ENCODE measurements around the gene CDKN2B-AS1. TPM values are rescaled to one million over a fixed set of nuclear protein-coding genes. Genes with fewer than 3 reads are reported as not detected.
"Not testable (repeated sequence)": the region's sequence is repeated elsewhere in the genome, so short reads cannot be mapped to it uniquely, and the experiment has no call there.

Gene CDKN2B-AS1
- polyA plus RNA-seq (ENCODE audit: low read depth in 6 of 6), result 1 to 10 TPM in 1 of 6 donors, under 1 TPM in 3, not detected in 2; 0.48 to 1.2 (median 0.76) TPM

DNA sequence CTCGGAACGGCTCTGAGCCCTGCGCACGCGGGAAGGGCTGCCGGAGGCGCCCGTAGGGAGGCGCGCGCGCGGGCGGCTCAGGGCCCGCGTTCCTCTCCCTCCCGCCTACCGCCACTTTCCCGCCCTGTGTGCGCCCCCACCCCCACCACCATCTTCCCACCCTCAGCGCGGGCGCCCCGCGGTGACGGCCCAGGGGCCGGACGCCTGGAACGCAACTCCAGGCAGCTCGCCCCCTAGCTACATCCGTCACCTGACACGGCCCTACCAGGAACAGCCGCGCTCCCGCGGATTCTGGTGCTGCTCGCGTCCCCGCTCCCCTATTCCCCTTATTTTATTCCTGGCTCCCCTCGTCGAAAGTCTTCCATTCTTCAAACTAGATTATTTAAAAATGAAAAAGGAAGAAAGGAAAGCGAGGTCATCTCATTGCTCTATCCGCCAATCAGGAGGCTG lies at the start of gene CDKN2B-AS1:
TSS of gene CDKN2B-AS1 (plus strand) at position 236 of the 450 bp plus-strand sequence.
- H3K4me3 Mint-ChIP-seq, result peak within 1 kb of the TSS; percentile 94 to 100 (median 98)
- peaks cover 0 to 7% of the 10 kb centered on the region in 2 donors for H3K36me3 Mint-ChIP-seq
- H3K4me1 Mint-ChIP-seq, result peaks cover 21 to 33% (median 27%) of the 10 kb centered on the region in 3 donors
- DNase-seq (no peak), ATAC-seq (ENCODE audit: low read depth in 2 of 2) (peak; percentile 30 to 36)
- H3K27ac Mint-ChIP-seq, result peak within 1 kb of the TSS; percentile 96 to 100 (median 98)
- H3K9me3 Mint-ChIP-seq, result peaks cover 0 to 7% (median 4%) of the 10 kb centered on the region in 7 donors
- H3K27me3 Mint-ChIP-seq, result peaks cover 12 to 43% (median 19%) of the 10 kb centered on the region in 3 donors

DNA sequence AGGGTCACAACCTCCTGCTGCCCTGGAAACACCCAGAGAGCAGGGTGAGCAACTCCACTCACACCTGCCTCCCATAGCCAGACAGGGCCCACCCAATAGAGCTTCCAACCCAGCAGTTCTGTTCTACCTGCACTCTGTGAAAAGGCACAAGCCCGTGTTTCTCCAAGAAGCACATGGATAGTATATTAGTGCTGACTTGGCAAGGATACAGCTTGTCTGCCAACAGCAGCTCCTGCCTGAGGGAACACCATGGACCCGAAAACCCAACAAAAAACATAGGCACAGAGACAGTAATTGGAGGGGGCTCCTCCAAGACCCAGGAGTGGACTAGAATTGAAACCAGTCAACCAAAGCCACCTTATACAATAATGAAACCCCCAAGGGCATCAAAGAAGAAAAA lies 49.0 kb upstream of the CDKN2B-AS1 start:
- Mint-ChIP-seq H3K27ac (no peak overlapping the region), H3K27me3 (peaks cover 20 to 46% (median 42%) of the 10 kb centered on the region in 3 donors), H3K4me1 (no peaks in the 10 kb centered on the region), H3K9me3 (no peaks in the 10 kb centered on the region), H3K36me3 (no peaks in the 10 kb centered on the region), H3K4me3 (no peak overlapping the region)
- no peak for ATAC-seq (ENCODE audit: low read depth in 2 of 2)
- no peak for DNase-seq

DNA sequence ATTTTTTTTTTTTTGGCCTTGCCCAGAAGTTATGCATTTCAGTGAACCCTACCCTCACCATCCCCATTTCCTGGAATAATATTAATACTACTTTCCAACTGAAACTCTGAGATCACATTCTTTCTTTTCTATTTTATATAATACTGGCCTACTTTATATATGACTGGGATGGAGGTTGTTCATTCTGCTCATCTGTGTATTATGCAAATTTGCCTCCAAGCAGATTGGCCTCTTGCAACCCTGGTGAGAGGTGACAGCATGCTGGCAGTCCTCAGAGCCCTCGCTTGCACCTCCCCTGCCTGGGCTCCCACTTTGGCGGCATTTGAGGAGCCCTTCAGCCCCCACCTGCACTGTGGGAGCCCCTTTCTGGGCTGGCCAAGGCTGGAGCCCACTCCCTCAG lies 35.8 kb upstream of the CDKN2B-AS1 start:
- Mint-ChIP-seq H3K4me3 (no peak overlapping the region), H3K36me3 (peaks cover 0 to 9% of the 10 kb centered on the region in 2 donors), H3K4me1 (no peaks in the 10 kb centered on the region), H3K27ac (no peak overlapping the region), H3K9me3 (peaks cover 0 to 20% (median 7%) of the 10 kb centered on the region in 7 donors), H3K27me3 (peaks cover 55 to 62% (median 55%) of the 10 kb centered on the region in 3 donors)
- DNase-seq (no peak), ATAC-seq (ENCODE audit: low read depth in 2 of 2) (no peak)

DNA sequence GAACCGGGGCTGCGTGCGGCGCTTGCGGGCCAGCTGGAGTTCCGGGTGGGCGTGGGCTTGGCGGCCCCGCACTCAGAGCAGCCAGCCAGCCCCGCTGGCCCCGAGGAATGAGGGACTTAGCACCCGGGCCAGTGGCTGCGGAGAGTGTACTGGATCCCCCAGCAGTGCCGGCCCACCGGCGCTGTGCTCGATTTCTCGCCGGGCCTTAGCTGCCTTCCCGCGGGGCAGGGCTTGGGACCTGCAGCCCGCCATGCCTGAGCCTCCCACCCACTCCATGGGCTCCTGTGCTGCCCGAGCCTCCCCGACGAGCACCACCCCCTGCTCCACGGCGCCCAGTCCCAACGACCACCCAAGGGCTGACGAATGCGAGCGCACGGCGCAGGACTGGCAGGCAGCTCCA lies 35.3 kb upstream of the CDKN2B-AS1 start:
- H3K27me3 Mint-ChIP-seq, result peaks cover 57 to 62% (median 59%) of the 10 kb centered on the region in 3 donors
- H3K9me3 Mint-ChIP-seq, result peaks cover 0 to 21% (median 7%) of the 10 kb centered on the region in 7 donors

DNA sequence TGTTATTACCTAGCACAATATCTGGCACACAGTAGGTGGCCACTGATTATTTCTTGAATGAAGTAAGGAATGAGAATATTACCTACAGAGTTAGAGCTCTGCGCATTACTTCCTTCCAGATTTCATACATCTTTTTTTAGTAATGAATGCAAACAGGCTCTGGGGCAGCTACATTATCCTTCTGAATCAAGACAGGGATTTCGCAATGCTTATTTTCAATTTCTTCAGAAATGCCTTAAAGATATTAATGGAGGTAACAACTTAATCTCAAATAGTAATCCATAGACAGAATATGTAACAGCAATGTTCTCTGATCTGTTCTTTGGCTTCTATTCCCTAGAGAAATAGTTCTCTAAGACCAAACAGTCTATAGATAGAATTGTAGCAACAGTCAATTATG lies 33.0 kb upstream of the CDKN2B-AS1 start:
- Mint-ChIP-seq H3K36me3 (peaks cover 14% of the 10 kb centered on the region in 2 donors), H3K9me3 (peaks cover 5 to 31% (median 10%) of the 10 kb centered on the region in 7 donors), H3K4me1 (peaks cover 11 to 20% (median 13%) of the 10 kb centered on the region in 3 donors), H3K27me3 (peaks cover 70 to 73% (median 72%) of the 10 kb centered on the region in 3 donors), H3K27ac (no peak overlapping the region), H3K4me3 (no peak overlapping the region)
- DNase-seq, result no peak
- ATAC-seq (ENCODE audit: low read depth in 2 of 2), result no peak

More for the DNA sequence above, 35.3 kb upstream of the CDKN2B-AS1 start:
- not testable (repeated sequence) for H3K4me3 Mint-ChIP-seq; ATAC-seq (ENCODE audit: low read depth in 2 of 2); H3K4me1 Mint-ChIP-seq; H3K27ac Mint-ChIP-seq; H3K36me3 Mint-ChIP-seq; DNase-seq

DNA sequence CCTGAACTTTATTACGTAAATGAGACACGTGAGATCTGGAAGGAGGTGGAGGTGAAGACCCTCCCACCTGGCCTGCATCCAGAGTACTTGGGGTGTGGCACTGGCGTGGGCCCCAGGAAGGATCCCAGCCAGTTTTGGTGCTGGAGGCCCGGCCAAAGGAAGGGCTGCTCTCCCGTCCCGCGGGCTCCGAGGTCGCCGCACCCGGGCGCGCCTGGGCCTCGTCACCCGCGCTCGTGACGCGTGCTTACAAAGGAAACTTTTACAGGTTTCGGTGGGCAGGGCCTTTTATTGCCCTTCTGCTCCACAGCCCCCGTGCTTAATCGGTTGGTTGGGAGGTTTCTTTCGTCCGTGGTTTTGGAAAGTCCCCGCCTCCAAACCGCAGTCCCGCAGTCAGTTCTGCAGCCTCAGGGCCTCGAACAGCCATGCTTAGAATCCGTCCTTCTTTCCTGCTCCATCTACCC lies 29.6 kb upstream of the CDKN2B-AS1 start:
- Mint-ChIP-seq H3K4me1 (peaks cover 17 to 34% (median 28%) of the 10 kb centered on the region in 3 donors), H3K9me3 (peaks cover 11 to 54% (median 32%) of the 10 kb centered on the region in 7 donors), H3K4me3 (peak overlapping the region; percentile 65 to 89 (median 77)), H3K27me3 (peaks cover 90 to 95% (median 90%) of the 10 kb centered on the region in 3 donors), H3K36me3 (peaks cover 22 to 29% of the 10 kb centered on the region in 2 donors), H3K27ac (peak overlapping the region in 5 of 6 donors; percentile 80 to 94 (median 88))
- DNase-seq, result peak; percentile 55
- ATAC-seq (ENCODE audit: low read depth in 2 of 2), result peak; percentile 76 to 79

DNA sequence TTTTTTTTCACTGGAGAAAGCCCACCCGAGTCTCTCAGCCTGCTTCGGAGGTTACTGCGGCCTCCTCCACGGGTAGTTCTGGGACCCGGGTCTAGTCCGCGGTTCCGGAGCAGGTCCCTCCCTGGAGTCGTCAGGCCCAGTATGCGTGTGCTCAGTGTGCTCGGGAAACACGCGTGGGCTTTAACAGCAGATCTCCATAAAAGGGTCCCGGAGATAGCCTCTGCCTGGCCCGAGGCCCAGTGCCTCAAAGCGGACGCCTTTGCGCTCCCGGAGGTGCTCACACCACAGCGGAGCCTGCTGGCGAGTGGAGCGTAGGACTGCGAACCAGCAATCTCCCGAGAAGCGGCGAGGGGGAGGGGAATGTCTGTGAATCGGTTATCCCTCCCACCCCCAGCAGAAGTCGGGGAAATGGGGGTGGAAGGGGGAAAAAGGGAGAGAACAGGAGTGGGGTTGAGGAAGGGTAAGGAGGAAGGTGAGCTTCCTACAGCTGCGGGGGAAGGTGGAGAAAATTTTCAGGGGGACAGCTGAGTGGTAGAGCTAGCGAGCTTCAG lies 29.1 kb upstream of the CDKN2B-AS1 start:
- peak overlapping the region in 5 of 6 donors; percentile 80 to 94 (median 86) for H3K27ac Mint-ChIP-seq
- peaks cover 17 to 34% (median 30%) of the 10 kb centered on the region in 3 donors for H3K4me1 Mint-ChIP-seq
- H3K4me3 Mint-ChIP-seq, result peak overlapping the region; percentile 65 to 89 (median 77)
- ATAC-seq (ENCODE audit: low read depth in 2 of 2) (peak; percentile 53 to 55), DNase-seq (no peak)
- peaks cover 11 to 59% (median 35%) of the 10 kb centered on the region in 7 donors for H3K9me3 Mint-ChIP-seq
- peaks cover 90 to 94% (median 90%) of the 10 kb centered on the region in 3 donors for H3K27me3 Mint-ChIP-seq
- H3K36me3 Mint-ChIP-seq, result peaks cover 20 to 33% of the 10 kb centered on the region in 2 donors

DNA sequence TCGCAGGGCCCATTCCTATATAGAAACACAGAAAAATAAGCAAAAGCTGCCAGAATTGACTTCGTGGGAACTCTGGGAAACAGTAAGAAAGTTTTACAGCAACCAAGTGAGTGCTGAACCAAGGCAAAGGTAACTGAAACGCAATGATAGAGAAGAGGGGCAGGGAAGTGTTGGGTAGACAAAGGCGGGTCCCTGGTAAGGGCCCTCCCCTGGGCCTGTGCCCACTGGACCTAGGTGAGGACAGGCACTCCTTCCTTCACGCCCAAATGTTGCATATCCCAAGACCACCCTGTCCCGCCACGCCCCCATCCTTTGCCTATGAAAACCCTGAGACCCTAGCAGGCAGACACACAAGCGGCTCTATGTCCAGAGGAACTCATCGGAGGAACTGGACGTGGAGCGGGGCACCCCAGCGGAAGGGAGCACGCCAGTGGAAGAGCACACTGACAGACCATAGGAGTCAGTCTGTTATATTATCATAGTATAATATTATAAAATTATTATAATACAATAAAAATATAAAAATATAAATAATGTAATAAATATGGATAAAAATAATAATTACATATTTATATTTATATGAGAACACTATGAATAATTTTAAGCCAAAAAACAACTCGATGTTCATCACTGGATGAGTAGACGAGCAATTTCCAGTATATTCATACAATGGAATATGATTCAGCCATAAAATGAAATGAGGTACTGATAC lies 28.3 kb upstream of the CDKN2B-AS1 start:
- peaks cover 11 to 63% (median 38%) of the 10 kb centered on the region in 7 donors for H3K9me3 Mint-ChIP-seq
- peaks cover 89 to 93% (median 91%) of the 10 kb centered on the region in 3 donors for H3K27me3 Mint-ChIP-seq

DNA sequence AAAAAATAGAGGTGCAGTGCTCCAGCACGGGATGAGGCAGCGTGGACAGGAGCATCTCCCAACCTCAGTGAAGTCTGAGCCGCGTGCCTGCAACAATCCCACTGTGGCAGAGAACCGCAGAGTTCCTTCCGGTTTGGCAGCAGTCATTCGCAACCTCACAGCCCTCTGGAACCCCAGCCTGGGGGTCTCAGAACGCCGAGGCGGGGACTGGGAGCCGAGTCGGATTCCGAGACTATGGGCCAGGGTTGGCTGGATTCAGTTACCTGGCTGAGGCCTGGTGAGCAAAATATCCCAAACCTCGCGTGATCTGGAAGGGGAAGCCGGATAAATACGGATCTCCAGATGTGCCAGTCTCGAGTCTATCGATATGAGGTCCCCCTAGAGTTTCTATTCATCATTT lies 27.4 kb upstream of the CDKN2B-AS1 start:
- ATAC-seq (ENCODE audit: low read depth in 2 of 2), result no peak
- peaks cover 89 to 93% (median 91%) of the 10 kb centered on the region in 3 donors for H3K27me3 Mint-ChIP-seq
- no peak for DNase-seq
- peaks cover 21 to 34% (median 30%) of the 10 kb centered on the region in 3 donors for H3K4me1 Mint-ChIP-seq
- peak overlapping the region in 4 of 8 donors; percentile 15 to 75 (median 54) for H3K4me3 Mint-ChIP-seq
- peaks cover 18 to 39% of the 10 kb centered on the region in 2 donors for H3K36me3 Mint-ChIP-seq
- peaks cover 11 to 64% (median 41%) of the 10 kb centered on the region in 7 donors for H3K9me3 Mint-ChIP-seq
- H3K27ac Mint-ChIP-seq, result peak overlapping the region in 5 of 6 donors; percentile 33 to 95 (median 66)

More for the DNA sequence above, 28.3 kb upstream of the CDKN2B-AS1 start:
- Mint-ChIP-seq H3K27ac (peak overlapping the region in 4 of 6 donors; percentile 80 to 98 (median 94)), H3K36me3 (peaks cover 18 to 36% of the 10 kb centered on the region in 2 donors), H3K4me1 (peaks cover 20 to 34% (median 30%) of the 10 kb centered on the region in 3 donors), H3K4me3 (peak overlapping the region in 5 of 8 donors; percentile 50 to 89 (median 79))
- no peak for ATAC-seq (ENCODE audit: low read depth in 2 of 2)
- DNase-seq, result no peak

DNA sequence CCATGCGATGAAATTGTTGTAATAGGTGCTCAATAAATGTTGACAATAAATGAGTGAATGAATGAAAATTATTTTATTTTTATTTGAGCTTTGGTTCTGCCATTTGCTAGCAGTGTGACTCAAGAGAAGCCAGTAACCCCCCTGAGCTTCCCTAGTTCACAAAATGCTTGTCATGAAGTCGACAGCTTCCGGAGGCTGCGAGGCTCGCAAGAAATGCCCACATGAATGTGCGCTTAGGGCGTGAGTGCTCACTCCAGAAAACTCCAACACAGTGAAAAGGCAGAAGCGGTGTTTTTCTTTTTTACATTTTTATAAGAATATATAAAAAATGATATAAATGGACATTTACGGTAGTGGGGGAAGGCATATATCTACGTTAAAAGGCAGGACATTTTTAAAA lies 26.9 kb upstream of the CDKN2B-AS1 start:
- ATAC-seq (ENCODE audit: low read depth in 2 of 2) (no peak), DNase-seq (no peak)
- peaks cover 89 to 93% (median 91%) of the 10 kb centered on the region in 3 donors for H3K27me3 Mint-ChIP-seq
- H3K4me1 Mint-ChIP-seq, result peaks cover 21 to 34% (median 30%) of the 10 kb centered on the region in 3 donors
- H3K4me3 Mint-ChIP-seq, result peak overlapping the region in 4 of 8 donors; percentile 29 to 75 (median 55)
- H3K27ac Mint-ChIP-seq, result peak overlapping the region in 5 of 6 donors; percentile 44 to 99 (median 95)
- H3K36me3 Mint-ChIP-seq, result peaks cover 18 to 39% of the 10 kb centered on the region in 2 donors
- peaks cover 11 to 61% (median 41%) of the 10 kb centered on the region in 7 donors for H3K9me3 Mint-ChIP-seq

DNA sequence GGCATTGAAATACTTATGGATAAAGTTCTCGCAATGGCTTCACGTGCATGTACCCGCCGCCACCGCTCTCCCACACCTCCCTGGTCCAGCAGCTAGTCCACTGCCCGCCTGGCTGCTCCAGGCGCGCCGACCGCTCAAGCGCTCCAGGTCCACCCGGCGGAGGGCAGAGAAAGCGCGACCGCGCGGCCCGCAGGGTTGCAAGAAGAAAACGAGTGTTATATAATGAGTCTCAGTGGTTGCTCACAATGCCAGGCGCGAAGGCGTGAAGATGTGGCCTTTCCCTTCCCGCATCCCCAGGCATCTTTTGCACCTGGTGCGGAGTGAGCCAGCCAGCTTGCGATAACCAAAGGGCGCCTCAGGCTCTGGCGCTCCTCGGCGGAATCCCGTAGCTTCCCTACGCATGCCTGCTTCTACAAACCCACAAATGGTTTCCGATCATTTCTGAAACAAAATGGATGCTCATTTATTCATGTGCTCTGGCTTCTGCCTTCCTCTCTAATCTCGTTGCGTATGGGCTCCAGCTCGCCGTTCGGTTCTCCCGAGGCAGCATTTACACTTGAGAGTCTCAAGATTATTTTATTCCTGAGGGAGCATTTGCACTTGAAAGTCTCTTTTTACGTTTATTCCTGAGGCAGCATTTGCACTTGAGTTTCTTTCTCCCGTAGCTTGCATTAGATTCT lies 26.1 kb upstream of the CDKN2B-AS1 start:
- Mint-ChIP-seq H3K27ac (peak overlapping the region in 5 of 6 donors; percentile 83 to 99 (median 94)), H3K36me3 (peaks cover 19 to 39% of the 10 kb centered on the region in 2 donors), H3K4me1 (peaks cover 21 to 37% (median 32%) of the 10 kb centered on the region in 3 donors), H3K27me3 (peaks cover 85 to 90% (median 87%) of the 10 kb centered on the region in 3 donors), H3K9me3 (peaks cover 11 to 61% (median 39%) of the 10 kb centered on the region in 7 donors), H3K4me3 (peak overlapping the region; percentile 20 to 73 (median 48))
- ATAC-seq (ENCODE audit: low read depth in 2 of 2) (no peak), DNase-seq (no peak)
